ENCODE results near the gene BCL2L13.

- TF ChIP-seq FOXA1 (IDR thresholded peaks at IDR 0.05) (no peak), LEF1 (IDR thresholded peaks at IDR 0.05; ENCODE audit: borderline replicate concordance) (no peak), ZNF384 (IDR thresholded peaks at IDR 0.05) (no peak), CTBP1 (IDR thresholded peaks at IDR 0.05; ENCODE audit: borderline replicate concordance) (no peak), ELF4 (IDR thresholded peaks at IDR 0.05) (no peak)
These were observed 111.2 kb downstream of the BCL2L13 start for GRCh38 chr22:17749605-17750395.

Data from HEK293T (cell line).